A673 (cell line): ENCODE data around the gene ADAMTSL1. TPM values are rescaled to one million over a fixed set of nuclear protein-coding genes. Genes with fewer than 3 reads are reported as not detected.

Experiments
- BruUV-seq: library from RNA; stranded (reverse); fragments of 400-500 nt; replicated peaks from 2 replicates; lab custom pipeline; 2021; lab: Mats Ljungman, UMichigan
- CTCF ChIA-PET: fragments of 300-600 bp; sonication (Branson Sonifier 250); formaldehyde crosslinking; loops from one replicate; lab custom pipeline; 2022; ENCODE audit warnings: antibody characterized with exemption; lab: Charles Lee
- POLR2A ChIA-PET: fragments of 300-600 bp; sonication (Branson Sonifier 250); formaldehyde crosslinking; loops from one replicate; lab custom pipeline; 2022; ENCODE audit warnings: antibody characterized with exemption; ENCODE audit not compliant: low non-redundant PET; lab: Charles Lee
- DNase-seq: peaks from one replicate; pipeline ENCODE4 v3.0.0-alpha.2; 2015; ENCODE audit warnings: low spot score
- H3K27ac ChIP-seq: fragments of 200-600 bp; sonication (generic); 2 replicates; pipeline ENCODE4 v1.5.1; 2016; ENCODE audit warnings: mixed run types, low read depth, mild to moderate bottlenecking, mixed read lengths, antibody characterized with exemption, low read length; ENCODE audit not compliant: poor library complexity, severe bottlenecking
- H3K27me3 ChIP-seq: fragments of 200-600 bp; sonication (generic); replicated peaks from 2 replicates; pipeline ENCODE4 v1.6.1; 2017; ENCODE audit warnings: mixed run types, low read depth, mild to moderate bottlenecking, mixed read lengths, antibody characterized with exemption, low read length; ENCODE audit not compliant: insufficient read depth, poor library complexity
- H3K36me3 ChIP-seq: fragments of 200-600 bp; sonication (generic); 2 replicates; pipeline ENCODE4 v1.6.1; 2016; ENCODE audit warnings: mixed run types, mild to moderate bottlenecking, mixed read lengths, antibody characterized with exemption, low read length; ENCODE audit not compliant: insufficient read depth, poor library complexity, severe bottlenecking
- H3K4me1 ChIP-seq: fragments of 200-600 bp; sonication (generic); 2 replicates; pipeline ENCODE4 v1.6.1; 2017; ENCODE audit warnings: mixed run types, mild to moderate bottlenecking, mixed read lengths, antibody characterized with exemption, low read length; ENCODE audit not compliant: insufficient read depth, poor library complexity, severe bottlenecking
- H3K4me3 ChIP-seq: fragments of 200-600 bp; sonication (generic); 2 replicates; pipeline ENCODE4 v1.5.1; 2016; ENCODE audit warnings: low read depth, mixed run types, mild to moderate bottlenecking, mixed read lengths, low read length; ENCODE audit not compliant: poor library complexity, severe bottlenecking
- H3K9me3 ChIP-seq: fragments of 200-600 bp; sonication (generic); 2 replicates; pipeline ENCODE4 v1.6.1; 2016; ENCODE audit warnings: mixed run types, low read depth, mild to moderate bottlenecking, mixed read lengths, antibody characterized with exemption, low read length; ENCODE audit not compliant: poor library complexity, severe bottlenecking
- EZH2 ChIP-seq: fragments of 200-600 bp; sonication (generic); IDR thresholded peaks from 2 replicates; pipeline ENCODE4 v1.6.1; 2017; ENCODE audit warnings: borderline replicate concordance, low read depth, mild to moderate bottlenecking, mixed read lengths, antibody characterized with exemption, low read length; ENCODE audit not compliant: poor library complexity, severe bottlenecking
- intact Hi-C: fragments of 100-400 bp; cut with micrococcal nuclease; formaldehyde crosslinking; loops from one replicate; pipeline ENCODE4 v1.10.0; 2022; ENCODE audit not compliant: unreplicated experiment
- total RNA-seq: library from RNA; stranded (reverse); gene quantifications from 2 replicates; pipeline ENCODE4 v1.2.3, GENCODE V29; 2021
- TF ChIP-seq, protein P1 (sequence below): fragments of 300-800, 200-600 bp; sonication (generic); conservative IDR thresholded peaks from 2 replicates; pipeline ENCODE4 v1.5.1; 2017; ENCODE audit warnings: low read depth, mild to moderate bottlenecking, antibody characterized with exemption, low read length, moderate library complexity, mixed read lengths

The ADAMTSL1 gene
- total RNA-seq, 1 experiment from 2014 or later, result not detected

- H3K9me3 ChIP-seq, result no peaks in the 10 kb centered on the region
- H3K27me3 ChIP-seq, result no peaks in the 10 kb centered on the region
- intact Hi-C loops, result no loop called here
- TF ChIP-seq, protein P1, sequence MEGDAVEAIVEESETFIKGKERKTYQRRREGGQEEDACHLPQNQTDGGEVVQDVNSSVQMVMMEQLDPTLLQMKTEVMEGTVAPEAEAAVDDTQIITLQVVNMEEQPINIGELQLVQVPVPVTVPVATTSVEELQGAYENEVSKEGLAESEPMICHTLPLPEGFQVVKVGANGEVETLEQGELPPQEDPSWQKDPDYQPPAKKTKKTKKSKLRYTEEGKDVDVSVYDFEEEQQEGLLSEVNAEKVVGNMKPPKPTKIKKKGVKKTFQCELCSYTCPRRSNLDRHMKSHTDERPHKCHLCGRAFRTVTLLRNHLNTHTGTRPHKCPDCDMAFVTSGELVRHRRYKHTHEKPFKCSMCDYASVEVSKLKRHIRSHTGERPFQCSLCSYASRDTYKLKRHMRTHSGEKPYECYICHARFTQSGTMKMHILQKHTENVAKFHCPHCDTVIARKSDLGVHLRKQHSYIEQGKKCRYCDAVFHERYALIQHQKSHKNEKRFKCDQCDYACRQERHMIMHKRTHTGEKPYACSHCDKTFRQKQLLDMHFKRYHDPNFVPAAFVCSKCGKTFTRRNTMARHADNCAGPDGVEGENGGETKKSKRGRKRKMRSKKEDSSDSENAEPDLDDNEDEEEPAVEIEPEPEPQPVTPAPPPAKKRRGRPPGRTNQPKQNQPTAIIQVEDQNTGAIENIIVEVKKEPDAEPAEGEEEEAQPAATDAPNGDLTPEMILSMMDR, result no peak
- no peak for TF ChIP-seq EZH2
- no peak for DNase-seq
- H3K27ac ChIP-seq, result no peak overlapping the region
- no peaks in the 10 kb centered on the region for H3K36me3 ChIP-seq
- no peak overlapping the region for H3K4me3 ChIP-seq
- H3K4me1 ChIP-seq, result no peaks in the 10 kb centered on the region
- CTCF ChIA-PET, result no interaction called here
- POLR2A ChIA-PET, result no interaction called here
- BruUV-seq, result no TSS peak
Observed at GRCh38 chr9:18566121-18566520, 92.2 kb downstream of the ADAMTSL1 start.

DNA sequence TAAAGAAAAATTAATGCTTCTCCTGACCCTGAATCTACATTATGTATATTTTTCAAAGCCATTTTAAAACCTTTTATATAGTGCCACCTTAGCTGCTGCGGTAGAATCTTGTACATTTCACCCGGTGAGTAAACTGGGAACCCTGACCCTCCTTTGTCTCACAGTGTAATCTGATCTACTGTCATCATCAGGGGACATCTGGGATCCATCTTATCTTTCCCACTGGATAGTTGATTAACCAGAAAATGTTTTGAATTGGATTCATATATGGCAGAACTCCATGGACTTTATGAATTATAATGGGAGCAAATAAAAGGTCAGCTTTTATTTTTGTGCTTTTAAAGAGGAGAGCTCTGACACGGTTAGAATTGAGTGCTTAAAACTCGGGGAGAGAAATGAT lies 95.0 kb downstream of the ADAMTSL1 start:
- H3K4me1 ChIP-seq, result no peaks in the 10 kb centered on the region
- intact Hi-C loops, result no loop called here
- CTCF ChIA-PET, result no interaction called here
- H3K27ac ChIP-seq, result no peak overlapping the region
- no peak overlapping the region for H3K4me3 ChIP-seq
- TF ChIP-seq, protein P1, result no peak
- TF ChIP-seq EZH2, result no peak
- H3K36me3 ChIP-seq, result no peaks in the 10 kb centered on the region
- H3K27me3 ChIP-seq, result no peaks in the 10 kb centered on the region
- POLR2A ChIA-PET, result no interaction called here
- H3K9me3 ChIP-seq, result no peaks in the 10 kb centered on the region
- no peak for DNase-seq
- BruUV-seq, result no TSS peak

DNA sequence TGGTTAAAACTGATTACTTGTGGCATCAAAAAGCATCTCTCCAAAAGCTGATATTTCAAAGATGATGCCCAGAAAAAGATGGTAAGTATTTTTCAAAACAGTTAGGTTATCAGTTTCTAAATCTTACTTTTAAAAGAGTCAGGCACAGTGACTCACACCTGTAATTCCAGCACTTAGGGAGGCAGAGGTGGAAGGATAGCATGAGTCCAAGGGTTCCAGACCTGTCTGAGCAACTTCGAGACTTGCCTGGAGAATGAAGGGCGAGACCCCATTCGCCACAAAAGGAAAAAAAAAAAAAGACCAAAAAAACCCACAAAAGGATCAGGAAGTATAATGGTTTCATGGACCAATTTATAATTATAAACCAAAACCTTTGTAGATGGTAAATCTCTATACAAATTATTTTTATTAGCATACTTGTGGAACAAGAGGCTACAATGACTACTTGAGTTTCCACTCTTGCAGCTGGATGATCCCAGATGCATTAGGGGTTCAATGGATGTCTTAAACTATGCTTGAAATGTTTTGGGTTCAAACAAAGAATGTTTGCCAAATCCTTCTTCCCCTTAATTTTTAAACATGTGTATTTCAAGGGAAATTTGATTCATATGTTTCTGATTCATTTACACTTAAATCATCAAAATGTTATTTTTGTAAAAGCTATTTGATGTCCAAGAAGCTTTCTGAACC lies 96.1 kb downstream of the ADAMTSL1 start:
- H3K27ac ChIP-seq, result no peak overlapping the region
- CTCF ChIA-PET, result no interaction called here
- no peak for DNase-seq
- no peak overlapping the region for H3K4me3 ChIP-seq
- H3K36me3 ChIP-seq, result no peaks in the 10 kb centered on the region
- no peaks in the 10 kb centered on the region for H3K4me1 ChIP-seq
- no TSS peak for BruUV-seq
- no peaks in the 10 kb centered on the region for H3K9me3 ChIP-seq
- intact Hi-C loops, result no loop called here
- POLR2A ChIA-PET, result no interaction called here
- H3K27me3 ChIP-seq, result no peaks in the 10 kb centered on the region
- TF ChIP-seq, protein P1, result no peak
- TF ChIP-seq EZH2, result no peak
